Transverse colon (tissue), 3 donors: ENCODE data around the gene PHACTR4.

Experiments used
- POLR2A ChIP-seq: fragments of 450-650 bp; IDR thresholded peaks from one replicate; pipeline ENCODE4 v1.6.1; 2016; ENCODE audit warnings: antibody characterized with exemption, mild to moderate bottlenecking, moderate library complexity
- TF ChIP-seq, protein P1 (sequence below), 5 experiments: fragments of 200-600 bp in 3 of 5; fragments of 450-650 bp in 2 of 5; sonication (generic) in 3 of 5; IDR thresholded peaks; 1 replicate in 2 of 5; 2 replicates in 3 of 5; pipeline ENCODE4 v1.5.1; 2016 to 2017; ENCODE audit warnings: antibody characterized with exemption in 5 of 5, inconsistent platforms in 3 of 5, mild to moderate bottlenecking in 2 of 5, moderate library complexity in 1 of 5

DNA sequence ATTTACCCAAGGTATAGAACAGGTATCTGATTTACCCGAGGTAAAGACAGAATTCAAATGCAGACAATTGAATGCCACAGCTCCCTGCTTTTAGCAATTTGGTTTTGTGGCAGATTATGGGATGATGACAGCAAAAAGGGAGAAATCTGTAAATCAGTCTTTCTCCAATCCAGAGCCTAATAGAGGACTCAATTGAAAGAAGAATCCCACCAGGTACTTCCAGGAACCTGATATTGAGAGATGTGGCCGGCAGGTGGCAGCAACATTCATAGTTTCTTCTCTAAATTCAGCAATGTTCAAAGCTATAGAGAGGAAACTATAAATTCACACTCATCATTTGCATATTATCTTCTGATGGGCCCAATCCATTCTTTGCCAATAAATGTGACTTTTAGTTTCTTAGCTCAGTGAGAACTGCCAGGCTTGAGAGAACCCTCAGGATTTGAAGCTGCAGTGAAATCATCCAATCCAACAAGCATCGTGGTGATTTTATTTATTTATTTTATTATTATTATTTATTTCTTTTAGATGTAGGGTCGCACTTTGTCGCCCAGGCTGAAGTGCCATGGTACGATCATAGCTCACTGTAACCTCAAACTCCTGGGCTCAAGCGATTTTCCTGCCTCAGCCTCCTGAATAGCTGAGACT lies 9.8 kb upstream of the PHACTR4 start:
- TF ChIP-seq, protein P1, sequence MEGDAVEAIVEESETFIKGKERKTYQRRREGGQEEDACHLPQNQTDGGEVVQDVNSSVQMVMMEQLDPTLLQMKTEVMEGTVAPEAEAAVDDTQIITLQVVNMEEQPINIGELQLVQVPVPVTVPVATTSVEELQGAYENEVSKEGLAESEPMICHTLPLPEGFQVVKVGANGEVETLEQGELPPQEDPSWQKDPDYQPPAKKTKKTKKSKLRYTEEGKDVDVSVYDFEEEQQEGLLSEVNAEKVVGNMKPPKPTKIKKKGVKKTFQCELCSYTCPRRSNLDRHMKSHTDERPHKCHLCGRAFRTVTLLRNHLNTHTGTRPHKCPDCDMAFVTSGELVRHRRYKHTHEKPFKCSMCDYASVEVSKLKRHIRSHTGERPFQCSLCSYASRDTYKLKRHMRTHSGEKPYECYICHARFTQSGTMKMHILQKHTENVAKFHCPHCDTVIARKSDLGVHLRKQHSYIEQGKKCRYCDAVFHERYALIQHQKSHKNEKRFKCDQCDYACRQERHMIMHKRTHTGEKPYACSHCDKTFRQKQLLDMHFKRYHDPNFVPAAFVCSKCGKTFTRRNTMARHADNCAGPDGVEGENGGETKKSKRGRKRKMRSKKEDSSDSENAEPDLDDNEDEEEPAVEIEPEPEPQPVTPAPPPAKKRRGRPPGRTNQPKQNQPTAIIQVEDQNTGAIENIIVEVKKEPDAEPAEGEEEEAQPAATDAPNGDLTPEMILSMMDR (IDR thresholded peaks at IDR 0.05) = peak; percentile 53 to 71 (median 65)
- TF ChIP-seq POLR2A = no peak
